Body of pancreas (tissue), 4 donors: ENCODE measurements around the gene DHX16.

Experiments used
- POLR2A ChIP-seq, 3 donors: fragments of 450-650 bp; IDR thresholded peaks; one replicate each; pipeline ENCODE4 v1.6.1; 2016; ENCODE audit warnings: antibody characterized with exemption in 3 of 3, mild to moderate bottlenecking in 2 of 3
- TF ChIP-seq, protein P1 (sequence below), 7 experiments: fragments of 450-650 bp in 4 of 7; fragments of 200-600 bp in 3 of 7; sonication (generic) in 3 of 7; IDR thresholded peaks; one replicate each; pipeline ENCODE4 v1.5.1; 2016 to 2019; ENCODE audit warnings: antibody characterized with exemption in 7 of 7

DNA sequence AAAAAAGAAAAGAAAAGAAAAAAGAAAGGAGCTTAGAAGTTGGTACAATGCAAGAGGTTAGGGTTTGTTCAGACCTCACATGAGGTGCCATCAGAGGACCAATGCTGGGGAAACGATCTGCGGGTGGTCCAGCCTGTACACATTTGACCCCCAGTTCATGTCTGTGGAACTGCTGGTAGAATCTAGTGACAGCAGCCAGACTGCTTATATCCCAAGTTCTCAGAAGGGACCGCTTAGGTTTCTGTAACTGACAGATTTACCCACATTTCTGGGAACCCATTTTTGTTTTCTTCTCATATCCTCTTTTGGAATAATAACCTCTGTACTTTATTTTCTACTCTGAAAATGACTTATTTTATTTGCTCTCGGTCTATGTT is 8.9 kb upstream of the DHX16 start:
- TF ChIP-seq, protein P1, sequence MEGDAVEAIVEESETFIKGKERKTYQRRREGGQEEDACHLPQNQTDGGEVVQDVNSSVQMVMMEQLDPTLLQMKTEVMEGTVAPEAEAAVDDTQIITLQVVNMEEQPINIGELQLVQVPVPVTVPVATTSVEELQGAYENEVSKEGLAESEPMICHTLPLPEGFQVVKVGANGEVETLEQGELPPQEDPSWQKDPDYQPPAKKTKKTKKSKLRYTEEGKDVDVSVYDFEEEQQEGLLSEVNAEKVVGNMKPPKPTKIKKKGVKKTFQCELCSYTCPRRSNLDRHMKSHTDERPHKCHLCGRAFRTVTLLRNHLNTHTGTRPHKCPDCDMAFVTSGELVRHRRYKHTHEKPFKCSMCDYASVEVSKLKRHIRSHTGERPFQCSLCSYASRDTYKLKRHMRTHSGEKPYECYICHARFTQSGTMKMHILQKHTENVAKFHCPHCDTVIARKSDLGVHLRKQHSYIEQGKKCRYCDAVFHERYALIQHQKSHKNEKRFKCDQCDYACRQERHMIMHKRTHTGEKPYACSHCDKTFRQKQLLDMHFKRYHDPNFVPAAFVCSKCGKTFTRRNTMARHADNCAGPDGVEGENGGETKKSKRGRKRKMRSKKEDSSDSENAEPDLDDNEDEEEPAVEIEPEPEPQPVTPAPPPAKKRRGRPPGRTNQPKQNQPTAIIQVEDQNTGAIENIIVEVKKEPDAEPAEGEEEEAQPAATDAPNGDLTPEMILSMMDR (IDR thresholded peaks at IDR 0.05) = no peak
- TF ChIP-seq POLR2A (IDR thresholded peaks at IDR 0.05) = no peak
